ENCODE results near the gene SHB.

SHB gene

DNA sequence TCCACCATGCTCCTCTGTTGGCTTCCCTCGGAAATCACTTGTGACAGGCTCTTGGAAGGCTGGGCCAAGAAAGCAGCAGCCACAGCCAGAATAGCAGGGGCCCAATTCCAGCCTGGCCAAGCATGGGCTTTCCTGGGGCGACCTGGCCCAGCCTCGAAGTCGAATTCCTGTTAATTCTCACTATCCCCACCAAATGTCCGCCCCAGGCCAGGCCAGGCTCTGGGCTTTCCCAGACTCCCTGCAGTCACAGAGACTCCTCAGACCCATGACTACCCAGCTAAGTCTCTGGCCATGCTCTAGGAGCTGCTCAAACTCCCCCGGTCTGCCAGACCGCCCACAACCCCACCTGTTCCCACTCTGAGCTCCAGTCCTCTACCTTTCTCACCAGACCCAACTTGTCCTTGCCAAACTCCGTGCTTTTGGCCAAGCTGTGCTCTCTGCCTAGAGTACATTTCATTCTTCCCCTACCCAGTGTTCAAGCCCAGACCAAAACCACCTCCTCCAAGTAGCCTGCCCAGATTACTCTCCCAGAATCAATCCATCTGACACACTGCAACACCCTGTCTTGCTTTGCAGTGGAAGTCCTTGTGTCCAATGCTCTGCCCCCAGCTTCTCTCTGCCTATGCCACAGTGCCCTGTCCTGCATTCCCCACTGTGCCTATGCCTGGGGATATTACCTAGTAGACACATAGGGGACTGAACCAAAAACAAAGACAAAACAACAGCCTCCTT is 26.2 kb downstream of the SHB start:
- no peak for DNase-seq (ENCODE audit: low spot score)

DNA sequence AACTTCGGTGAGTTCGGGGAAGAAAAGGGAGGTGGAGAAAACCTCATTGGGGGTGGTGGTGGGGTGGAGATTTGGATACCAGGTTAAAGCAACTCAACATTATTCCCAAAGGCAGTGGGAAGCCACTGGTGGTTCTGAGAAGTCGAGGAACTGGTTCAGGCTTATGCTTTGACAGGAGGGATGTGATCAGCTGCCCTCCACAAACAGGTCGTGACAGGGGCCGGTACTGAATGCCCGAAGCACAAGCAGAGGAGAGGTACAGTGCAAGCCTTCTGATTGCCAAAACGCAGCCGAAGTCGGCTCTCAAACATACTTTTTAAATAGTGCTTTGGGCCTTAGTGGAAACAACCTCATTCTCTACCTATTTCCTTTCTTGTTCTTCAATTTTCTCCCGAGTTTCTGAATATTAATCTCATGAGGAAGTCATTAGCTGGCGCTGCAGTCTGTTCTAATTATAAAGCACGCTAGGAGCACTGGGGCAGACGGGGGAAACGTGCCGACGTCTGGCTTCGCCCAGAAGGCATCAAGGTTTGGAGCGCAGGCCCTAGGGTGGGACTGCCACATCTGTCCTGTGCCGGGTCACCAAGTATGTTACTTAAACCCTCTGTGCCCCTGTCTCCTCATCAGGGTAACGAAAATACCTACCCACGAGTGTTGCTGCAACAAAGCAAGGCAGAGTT is 27.3 kb downstream of the SHB start:
- no peak for DNase-seq (ENCODE audit: low spot score)

DNA sequence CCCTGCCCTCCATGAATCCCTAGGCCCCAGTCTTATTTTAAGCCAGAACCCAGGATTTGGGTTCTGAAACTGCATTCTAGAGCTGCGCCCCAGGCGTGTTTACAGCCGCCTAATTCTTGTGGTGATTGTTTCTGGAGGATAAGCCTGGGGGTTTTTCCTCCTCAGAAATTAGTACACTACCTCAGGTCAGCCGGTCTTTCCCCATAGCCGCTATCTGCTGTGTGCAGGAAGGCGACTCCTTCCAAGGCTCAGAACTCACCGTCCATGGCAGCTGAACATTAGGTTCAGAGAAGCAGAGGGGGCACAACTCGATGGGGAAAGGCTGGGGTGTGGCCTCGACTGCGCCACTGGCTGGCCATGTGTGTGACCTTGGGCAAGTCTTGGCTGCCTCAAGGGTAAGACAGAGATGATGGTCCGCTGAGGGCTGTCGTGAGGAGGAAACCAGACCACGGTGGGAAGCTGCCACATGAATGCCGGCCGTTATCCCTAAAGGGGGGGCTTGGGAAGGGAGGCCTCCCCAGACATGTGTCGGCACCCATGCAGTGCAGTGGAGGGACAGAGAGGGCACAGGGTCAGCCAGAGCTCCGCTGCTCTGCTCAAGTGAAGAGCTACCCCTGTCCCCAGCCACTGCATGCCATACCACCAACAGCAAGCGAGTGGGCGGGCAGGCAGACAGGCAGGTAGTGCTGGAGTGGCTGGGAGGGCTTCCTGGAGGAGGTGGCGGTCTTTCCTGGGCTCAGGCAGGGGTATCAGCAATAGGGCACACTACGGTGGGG is 28.9 kb downstream of the SHB start:
- no peak for DNase-seq (ENCODE audit: low spot score)

DNA sequence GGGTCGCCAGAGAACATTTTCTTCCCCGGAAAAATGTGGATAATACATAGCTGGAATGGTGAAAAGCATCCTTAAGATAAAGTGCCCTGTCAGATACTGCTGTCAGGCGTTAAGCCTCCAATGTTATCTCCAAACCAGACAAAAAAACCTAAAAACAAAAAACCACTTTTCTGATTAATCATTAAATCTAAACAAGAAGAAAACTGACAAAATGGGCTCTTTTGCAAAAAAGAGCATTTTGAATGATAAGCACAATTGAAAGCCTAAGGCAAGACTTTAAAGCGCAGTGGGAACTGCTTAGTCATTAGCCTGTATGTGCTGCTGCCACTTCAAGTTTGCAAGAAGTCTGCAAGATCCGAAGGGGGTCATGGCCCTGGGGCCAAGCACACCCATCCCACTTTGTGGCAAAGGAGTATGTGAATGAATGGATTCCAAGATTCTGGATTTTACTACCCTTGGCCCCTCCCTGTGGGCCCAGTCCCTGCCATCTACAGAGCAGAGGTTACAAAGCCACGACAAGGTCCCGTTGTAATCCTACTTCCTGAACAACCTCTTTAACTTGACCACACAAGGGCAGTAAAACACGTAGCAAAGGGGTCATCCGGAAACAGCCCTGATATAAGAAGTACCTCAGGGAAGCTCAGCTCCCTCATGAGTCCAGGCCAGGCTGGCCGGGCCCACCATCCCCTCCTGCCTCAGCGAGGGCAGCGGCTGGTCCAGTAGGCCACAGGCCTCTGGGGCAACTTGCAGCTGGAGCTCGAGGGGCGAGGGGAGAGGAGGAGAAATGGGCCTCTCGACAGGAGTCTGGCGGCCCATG is 29.7 kb downstream of the SHB start:
- no peak for DNase-seq (ENCODE audit: low spot score)

DNA sequence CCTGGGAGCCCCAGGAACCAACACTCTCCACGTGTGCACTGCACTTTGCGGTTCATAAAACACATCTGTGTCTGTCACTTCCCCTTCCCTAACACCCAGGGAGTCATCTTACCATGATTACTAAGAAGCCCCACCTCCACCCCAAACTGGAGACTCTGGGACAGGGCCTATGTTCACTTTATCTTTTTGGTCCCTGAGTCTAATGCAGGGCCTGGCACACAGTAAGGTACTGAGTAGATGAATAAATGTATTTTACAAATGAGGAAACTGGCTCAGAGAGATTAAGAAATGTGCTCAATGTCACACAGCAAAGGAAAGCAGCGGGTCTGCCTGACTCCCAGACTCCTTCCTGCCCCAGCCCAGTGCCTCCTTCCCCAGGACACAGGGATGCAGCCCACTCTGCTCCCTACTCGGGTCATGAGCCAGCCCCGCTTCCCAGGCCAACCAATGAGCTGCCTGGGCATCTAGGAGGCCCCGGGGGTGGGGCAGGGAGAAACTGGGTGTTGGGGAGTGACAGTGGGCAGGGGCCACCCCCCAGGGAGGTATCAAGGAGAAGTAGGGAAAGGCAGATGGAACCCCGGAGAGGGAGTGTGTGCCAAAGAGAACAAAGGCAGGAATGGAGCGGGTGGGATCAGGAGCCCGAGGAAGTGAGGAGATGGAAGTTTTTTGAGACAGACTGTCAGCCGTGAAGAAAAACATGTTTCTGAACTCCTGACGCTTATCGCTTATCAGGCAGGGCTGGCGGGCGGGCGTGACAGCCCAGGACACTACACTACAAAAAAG is 30.5 kb downstream of the SHB start:
- no peak for DNase-seq (ENCODE audit: low spot score)

DNA sequence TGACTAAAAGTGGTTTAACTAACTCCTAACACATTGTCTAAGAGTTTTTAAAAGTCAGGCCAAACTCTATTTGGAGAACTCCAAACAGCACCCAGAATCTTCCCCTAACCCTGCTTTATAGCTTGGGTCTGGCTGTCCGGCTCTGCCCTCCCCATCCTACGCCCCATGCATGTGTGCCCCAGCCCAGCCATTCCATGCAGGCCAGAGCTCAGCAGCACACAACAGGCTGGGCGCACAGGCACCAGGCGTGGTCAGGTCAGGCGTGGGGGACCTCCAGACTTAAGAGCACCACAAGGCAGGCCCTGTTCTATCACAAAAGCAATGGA is 31.1 kb downstream of the SHB start:
- DNase-seq (ENCODE audit: low spot score): no peak

DNA sequence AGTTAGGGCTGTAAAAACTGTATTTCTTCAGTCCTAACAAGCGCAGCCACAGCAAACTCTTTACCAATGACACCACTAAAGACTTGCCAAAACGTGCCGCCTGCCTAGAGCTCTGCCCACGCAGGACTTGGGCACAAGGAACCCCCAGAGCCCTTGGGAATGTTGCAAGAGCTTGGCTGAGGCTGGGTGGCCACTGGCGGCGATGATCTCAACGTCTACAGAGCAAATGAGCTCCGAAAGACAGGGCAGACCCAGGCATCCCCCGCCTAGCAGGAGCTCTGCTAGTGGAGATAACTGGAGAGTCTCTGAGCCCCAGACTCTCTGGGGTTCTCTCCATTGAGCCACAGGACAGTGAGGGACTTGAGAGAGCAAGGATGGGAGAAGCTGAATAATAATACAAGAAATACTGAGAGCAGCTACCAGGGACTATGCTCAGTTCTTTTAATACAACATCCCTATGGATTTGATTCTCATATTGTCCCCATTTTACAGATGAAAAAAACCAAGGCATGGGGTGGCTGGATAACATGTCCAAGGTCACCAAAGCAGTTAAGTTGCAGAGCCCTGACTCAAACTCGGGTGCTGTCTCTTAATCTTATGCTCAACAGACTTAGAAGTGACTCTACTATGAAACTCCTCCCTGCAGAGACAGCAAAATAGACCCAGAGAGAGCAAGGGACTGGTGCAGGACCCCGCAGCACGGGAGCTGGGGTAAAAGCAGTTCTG is 32.5 kb downstream of the SHB start:
- DNase-seq (ENCODE audit: low spot score): no peak

DNA sequence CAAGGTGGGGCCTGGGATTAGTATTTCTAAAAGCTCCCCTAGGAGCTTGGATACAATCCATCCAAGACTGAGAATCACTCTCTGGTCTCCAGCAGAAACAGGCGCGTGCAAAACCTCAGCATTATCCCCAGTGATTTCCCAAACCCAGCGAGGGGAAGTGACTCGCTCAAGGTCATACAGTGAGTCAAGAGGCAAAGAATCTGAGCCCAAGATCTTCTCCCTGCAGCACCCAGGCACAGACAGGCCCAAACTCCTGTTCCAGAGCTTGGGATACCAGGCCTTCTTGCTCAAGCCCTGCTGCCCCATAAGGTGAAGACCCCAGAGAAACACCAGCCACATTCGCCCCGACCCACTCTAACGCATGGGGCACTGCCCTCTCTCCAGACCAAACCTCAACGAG is 33.2 kb downstream of the SHB start:
- DNase-seq (ENCODE audit: low spot score): no peak

DNA sequence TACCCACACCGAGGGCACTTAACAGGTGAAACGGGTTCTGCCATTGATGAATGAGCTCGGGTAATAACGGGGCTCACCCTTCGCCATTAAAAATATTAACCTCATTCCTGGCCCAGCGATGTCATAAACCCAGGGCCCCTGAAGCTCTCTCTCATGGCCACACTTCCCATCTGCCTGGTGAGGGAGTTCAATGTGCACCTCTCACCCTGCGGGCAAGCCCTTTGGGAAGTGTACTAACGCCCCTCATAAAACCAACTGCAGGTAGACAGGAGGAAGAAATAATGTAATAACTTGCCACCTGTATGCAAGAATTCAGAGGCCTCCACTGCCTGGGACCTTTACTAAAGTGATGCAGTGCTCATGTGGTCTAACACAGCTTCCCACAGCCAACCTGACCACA is 35.1 kb downstream of the SHB start:
- DNase-seq (ENCODE audit: low spot score): no peak

DNA sequence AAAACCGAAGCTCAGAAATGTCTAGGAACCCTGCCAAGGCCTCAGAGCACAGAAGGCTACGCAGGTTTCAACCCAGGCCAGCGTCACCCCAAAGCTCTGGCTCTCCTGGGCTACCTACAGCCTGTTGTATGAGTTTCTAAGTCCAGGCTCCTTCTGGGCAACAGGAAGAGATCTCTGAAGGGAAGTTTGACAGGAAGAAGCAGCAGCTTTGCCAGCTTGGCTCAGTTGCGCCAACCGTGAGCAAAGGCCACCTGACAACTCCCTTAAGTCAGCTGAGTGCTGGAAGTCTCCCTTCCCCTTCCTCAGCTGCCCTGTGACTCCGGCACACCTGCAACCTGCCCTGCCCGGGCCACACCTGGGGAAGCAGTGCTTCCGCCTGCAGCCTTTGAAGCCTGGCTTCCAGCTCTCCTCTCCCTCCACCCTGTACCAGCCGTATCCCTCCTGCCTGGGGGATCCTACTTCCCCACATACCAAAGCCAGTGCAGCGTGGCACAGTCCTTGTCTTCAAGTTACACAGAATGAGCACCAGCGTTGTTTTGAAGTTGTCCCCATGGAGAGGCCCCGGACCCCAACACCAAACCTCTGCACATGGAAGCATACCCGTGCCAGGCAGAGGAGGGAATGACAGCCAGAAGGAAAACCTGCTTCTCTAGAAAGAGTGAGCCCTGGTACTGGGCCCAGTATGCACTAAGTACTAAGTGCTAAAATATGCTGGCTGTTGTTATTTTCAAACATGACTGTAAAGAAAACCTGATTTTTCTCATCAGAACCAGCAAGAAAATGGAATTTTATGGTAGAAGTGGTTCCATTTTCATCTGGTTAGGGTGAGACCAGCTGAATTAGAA is 36.5 kb downstream of the SHB start:
- DNase-seq (ENCODE audit: low spot score): no peak

DNA sequence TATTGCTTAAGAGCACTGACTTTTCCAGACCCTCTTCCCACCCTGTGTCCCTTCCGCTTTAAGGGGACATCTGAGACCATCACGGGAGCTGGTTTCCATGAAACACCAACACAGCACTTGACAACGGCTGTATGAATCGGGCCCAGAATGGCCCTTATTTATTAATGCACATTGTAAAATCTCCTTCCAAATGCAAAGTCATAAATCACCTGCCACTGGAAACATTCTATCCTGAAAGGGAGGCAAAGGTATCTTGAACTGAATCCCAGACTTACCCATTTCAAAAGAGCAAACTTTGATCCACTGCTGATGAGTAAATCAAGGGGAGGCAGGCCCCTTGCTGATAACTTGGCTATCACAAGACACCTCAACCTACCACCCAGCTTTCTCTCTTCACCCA is 37.4 kb downstream of the SHB start:
- no peak for DNase-seq (ENCODE audit: low spot score)

DNA sequence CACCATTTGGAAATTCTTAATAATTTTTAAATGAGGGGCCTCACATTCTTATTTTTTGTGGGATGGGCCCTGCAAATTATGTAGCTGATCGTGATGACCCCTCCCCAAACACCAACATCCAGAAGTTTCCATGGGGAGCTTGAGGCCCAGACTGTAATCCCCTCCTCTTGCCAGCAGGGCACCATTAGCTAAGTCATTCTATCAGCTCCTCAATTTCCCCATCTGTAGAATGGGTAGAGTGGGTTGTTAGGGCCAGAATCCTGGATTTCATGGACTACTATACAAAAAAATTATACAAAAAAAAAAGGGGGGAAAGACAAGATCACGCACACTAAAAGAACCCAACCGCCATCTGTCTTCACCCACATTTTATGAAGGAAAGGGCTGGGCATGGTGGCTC is 38.4 kb downstream of the SHB start:
- DNase-seq (ENCODE audit: low spot score): no peak

DNA sequence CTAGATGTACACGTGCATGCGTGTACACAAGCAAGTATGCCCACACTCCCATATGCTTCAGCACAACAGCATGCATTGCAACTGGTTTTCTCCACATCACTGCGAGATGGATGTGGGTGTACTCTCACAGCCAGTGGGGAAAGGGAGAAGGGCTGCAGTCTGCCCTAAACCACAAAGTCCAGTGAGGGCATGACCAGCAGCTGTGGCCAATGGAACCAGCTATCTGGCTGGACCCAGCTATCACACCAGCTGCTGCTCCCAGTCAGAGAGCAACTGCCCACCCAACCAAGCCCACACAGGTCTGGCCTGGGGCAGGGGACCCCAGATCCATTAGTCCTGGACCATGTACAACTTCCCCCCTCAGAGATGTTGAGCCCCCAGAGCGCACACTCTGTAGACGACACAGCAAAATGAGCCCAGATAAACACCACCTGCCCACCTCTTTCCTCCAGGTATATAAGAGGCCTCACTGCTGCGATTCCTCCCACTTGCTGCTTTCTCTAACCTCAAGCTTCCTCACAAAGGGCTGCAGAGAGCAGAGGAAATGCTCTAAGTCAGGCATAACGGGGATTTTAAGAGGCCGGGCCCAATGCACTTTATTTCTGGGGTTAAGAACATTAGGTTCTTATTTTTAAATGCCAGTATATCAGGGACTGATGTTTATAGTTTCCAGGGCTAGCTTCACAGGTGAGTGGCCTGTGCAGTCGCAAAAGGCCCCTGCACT is 39.0 kb downstream of the SHB start:
- DNase-seq (ENCODE audit: low spot score): no peak

DNA sequence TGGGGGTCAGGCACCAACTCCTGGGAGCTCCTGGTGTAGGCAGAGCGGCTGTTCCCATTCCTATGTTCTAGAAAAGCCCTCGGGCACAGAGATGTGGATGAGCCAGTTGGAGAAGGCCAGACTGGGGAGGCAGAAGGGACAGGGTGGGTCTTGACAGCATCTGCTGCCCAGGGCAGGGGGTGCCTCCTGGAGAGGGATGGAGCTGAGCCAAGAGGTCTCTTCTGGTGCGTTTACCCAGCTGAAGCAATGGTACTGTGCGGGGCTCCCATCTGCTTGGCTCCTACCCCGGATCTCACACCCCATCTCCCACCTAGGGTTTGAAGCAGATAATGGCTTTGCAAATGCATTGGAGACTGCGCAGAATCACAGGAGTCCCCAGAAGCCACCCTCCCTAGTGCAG is 41.3 kb downstream of the SHB start:
- no peak for DNase-seq (ENCODE audit: low spot score)

DNA sequence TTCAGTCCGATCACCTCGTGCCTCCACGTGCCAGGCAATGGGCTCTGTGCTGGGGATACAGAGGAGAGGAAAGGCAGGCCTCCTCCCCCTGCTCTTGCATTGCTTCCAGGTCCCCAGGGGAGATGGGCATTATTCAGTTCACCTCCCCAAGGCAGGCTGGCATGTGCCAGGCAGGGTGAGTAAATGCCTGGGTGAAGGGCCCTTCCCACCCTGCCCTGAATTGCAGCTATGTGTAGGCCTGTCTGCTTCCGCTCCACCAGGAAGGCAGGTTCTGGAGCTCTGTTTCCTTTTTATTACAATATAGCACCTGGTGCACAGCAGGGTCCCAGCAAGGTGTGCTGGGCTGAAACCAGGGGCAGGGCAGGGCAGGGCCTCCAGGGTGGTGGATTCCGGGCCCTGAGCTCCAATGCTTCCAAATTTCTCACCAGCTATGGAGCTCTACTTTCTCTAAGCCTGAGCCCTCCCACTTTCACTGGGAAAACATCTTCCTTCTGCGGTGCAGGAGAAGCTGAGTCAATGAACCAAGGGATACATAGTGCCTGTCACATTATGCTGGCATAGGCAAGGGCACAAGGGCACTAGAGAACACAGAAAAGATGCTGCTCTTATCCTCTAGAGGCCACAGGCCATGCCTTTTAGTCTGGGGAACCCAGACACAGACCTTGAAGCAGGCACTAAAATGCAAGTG is 42.0 kb downstream of the SHB start:
- no peak for DNase-seq (ENCODE audit: low spot score)

DNA sequence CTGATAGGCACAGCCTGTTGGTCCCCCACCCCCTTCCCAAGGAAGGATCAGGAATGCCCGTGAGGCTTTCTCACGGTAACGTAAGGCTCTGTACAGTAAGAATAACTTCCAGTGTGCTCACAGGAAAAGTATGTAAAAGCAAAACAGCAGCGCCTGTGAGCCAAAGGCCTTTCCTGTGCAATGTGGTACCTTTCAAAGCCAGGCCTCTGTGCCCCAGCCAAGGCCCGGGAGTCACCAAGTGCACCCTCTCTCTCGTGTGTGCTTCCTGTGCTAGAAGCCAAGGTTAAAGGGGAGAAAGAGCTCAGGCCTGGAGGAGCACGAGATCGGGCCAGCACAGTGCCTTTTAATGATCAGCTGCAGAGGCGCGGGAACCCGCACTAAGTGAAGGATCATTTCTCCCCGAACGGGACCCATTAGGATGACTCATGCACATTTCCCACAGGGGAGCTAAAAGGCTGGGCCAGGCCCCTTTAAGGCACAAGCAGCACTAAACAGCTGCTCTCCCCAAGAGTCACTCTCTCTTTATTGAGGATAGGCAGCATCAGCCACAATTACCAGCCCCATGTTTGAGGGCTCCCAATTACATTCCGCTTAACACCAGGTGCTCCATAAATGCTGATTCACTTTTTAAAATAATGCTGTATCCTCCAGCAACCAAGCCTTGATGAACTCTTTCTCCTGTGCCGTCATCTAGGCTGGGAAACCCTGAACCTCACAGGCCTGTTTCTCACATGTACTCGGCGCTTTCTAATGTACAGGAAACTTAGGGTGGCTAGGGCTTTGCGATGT is 42.8 kb downstream of the SHB start:
- DNase-seq (ENCODE audit: low spot score): no peak

DNA sequence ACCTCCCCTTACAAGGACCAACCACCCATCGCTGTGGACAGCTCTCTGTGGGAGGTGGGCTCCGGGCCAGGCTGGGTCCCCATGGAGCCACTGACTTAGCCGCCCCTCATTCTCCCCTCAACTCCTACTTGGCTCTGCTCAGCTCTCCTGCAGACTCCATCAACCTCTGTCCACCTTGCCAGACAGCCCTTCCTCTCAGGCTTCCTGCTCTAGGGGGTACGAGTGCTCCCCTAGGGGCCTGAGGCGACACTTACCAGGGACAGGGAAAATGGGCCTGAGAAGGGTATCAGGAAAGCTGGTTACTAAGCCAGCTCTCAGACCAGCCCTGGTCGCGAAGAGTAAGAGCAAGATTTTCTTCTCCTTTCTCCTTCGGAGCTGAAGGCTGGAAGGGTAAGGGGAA is 43.9 kb downstream of the SHB start:
- DNase-seq (ENCODE audit: low spot score): no peak

Measured in iPS-NIHi11 (cell line).